Bronchial epithelial cell (primary cell): ENCODE data around the gene SLC51A. TPM values are rescaled to one million over a fixed set of nuclear protein-coding genes. Genes with fewer than 3 reads are reported as not detected.

Source experiments
- DNase-seq: peaks from one replicate; pipeline ENCODE4 v3.0.0-alpha.2; 2010; ENCODE audit warnings: low read depth
- FAIRE-seq: peaks from 2 replicates; lab custom pipeline; 2011; peaks lifted over from hg19 to GRCh38; lab: Jason Lieb, UNC
- H3K27me3 ChIP-seq: 2 replicates; pipeline ENCODE4 v1.5.1; 2011; ENCODE audit warnings: low read length; ENCODE audit not compliant: control insufficient read depth, insufficient read depth
- H3K36me3 ChIP-seq: 2 replicates; pipeline ENCODE4 v1.5.1; 2011; ENCODE audit warnings: low read length; ENCODE audit not compliant: control insufficient read depth, insufficient read depth
- H3K4me3 ChIP-seq: 2 replicates; pipeline ENCODE4 v1.5.1; 2011; ENCODE audit warnings: mild to moderate bottlenecking, low read depth, low read length, control low read depth
- total RNA-seq: library from RNA; depleted of rRNA; stranded (reverse); fragments of >200 nt; gene quantifications from 2 replicates; pipeline ENCODE4 v1.2.1, GENCODE V29; 2014
- TF ChIP-seq, protein P1 (sequence below): IDR thresholded peaks from 2 replicates; pipeline ENCODE4 v1.5.1; 2011; ENCODE audit warnings: mild to moderate bottlenecking, moderate library complexity, low read length, control low read depth, inconsistent platforms; ENCODE audit not compliant: insufficient read depth, severe bottlenecking

Gene SLC51A
- total RNA-seq, 1 donor from 2014 or later, result not detected

GRCh38 chr3:196194542-196194915 is 21.8 kb upstream of the SLC51A start:
- H3K4me3 ChIP-seq, result no peak overlapping the region
- no peak for DNase-seq
- no peak for FAIRE-seq
- TF ChIP-seq, protein P1, sequence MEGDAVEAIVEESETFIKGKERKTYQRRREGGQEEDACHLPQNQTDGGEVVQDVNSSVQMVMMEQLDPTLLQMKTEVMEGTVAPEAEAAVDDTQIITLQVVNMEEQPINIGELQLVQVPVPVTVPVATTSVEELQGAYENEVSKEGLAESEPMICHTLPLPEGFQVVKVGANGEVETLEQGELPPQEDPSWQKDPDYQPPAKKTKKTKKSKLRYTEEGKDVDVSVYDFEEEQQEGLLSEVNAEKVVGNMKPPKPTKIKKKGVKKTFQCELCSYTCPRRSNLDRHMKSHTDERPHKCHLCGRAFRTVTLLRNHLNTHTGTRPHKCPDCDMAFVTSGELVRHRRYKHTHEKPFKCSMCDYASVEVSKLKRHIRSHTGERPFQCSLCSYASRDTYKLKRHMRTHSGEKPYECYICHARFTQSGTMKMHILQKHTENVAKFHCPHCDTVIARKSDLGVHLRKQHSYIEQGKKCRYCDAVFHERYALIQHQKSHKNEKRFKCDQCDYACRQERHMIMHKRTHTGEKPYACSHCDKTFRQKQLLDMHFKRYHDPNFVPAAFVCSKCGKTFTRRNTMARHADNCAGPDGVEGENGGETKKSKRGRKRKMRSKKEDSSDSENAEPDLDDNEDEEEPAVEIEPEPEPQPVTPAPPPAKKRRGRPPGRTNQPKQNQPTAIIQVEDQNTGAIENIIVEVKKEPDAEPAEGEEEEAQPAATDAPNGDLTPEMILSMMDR, result no peak
- H3K27me3 ChIP-seq, result no peaks in the 10 kb centered on the region
- no peaks in the 10 kb centered on the region for H3K36me3 ChIP-seq

DNA sequence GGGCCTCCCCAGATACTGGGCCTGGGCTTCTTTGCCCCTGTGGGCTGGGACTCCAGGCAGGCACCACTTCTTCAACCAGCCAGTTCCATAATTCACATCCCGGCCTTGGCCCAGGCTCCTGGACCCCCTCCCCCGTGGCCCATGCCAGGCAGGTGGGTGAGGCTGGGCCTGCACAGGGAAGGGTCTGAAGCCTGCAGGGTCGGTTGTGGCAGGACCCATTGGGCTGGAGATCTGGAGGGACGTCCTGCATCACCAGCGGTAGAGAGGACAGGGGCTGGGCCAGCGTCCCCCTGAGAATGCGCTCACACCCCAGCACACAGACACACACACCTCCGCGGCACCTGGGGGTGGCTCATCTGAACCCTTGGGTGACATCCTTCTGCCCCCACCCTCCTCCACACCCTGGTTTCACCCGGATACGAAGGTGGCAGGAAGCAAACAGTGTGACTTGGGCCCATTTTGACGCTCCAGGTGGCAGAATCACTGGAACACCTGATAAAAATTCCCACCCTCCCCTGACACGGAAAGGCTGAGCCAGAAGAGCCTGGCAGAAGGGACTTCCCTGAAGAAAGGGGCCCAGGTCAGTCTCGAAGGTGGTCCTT is 20.6 kb upstream of the SLC51A start:
- DNase-seq (no peak), FAIRE-seq (no peak)
- TF ChIP-seq, protein P1, result no peak
- H3K36me3 ChIP-seq, result no peaks in the 10 kb centered on the region
- no peak overlapping the region for H3K4me3 ChIP-seq
- no peaks in the 10 kb centered on the region for H3K27me3 ChIP-seq

- Histone ChIP-seq H3K27me3 (no peaks in the 10 kb centered on the region), H3K36me3 (no peaks in the 10 kb centered on the region), H3K4me3 (no peak overlapping the region)
- TF ChIP-seq, protein P1, result no peak
- FAIRE-seq (no peak), DNase-seq (no peak)
Observed at GRCh38 chr3:196197524-196197923, 18.8 kb upstream of the SLC51A start.

- TF ChIP-seq, protein P1, result no peak
- H3K4me3 ChIP-seq, result no peak overlapping the region
- FAIRE-seq (no peak), DNase-seq (no peak)
- H3K36me3 ChIP-seq, result no peaks in the 10 kb centered on the region
- H3K27me3 ChIP-seq, result no peaks in the 10 kb centered on the region
Observed at GRCh38 chr3:196198081-196198675, 18.2 kb upstream of the SLC51A start.

- H3K27me3 ChIP-seq, result no peaks in the 10 kb centered on the region
- H3K4me3 ChIP-seq, result no peak overlapping the region
- no peaks in the 10 kb centered on the region for H3K36me3 ChIP-seq
- FAIRE-seq (no peak), DNase-seq (no peak)
- TF ChIP-seq, protein P1, result peak; percentile 23
Observed at GRCh38 chr3:196198771-196199753, 17.3 kb upstream of the SLC51A start.
